Fibroblast of skin of abdomen (primary cell): ENCODE results near the gene RUNDC1.
"Not testable (repeated sequence)": the region's sequence is repeated elsewhere in the genome, so short reads cannot be mapped to it uniquely, and the experiment has no call there.

Experiments used
- DNase-seq: peaks from one replicate; pipeline ENCODE4 v3.0.0-alpha.2; 2013

The RUNDC1 gene

DNA sequence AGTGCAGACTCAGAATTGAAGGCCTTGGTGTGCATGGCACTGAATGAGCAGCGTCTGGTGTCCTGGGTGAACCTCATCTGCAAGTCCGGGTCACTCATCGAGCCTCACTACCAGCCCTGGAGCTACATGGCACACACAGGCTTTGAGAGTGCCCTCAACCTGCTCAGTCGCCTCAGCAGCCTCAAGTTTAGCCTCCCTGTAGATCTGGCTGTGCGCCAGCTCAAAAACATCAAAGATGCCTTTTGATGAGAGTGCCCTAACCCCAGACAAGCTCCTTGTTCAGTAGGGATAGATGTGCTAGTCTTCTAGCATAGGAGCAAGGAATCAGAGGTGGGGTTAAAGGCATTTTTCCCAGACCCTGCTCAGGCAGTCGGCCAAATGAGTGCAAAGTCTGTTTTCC, 11.1 kb downstream of the RUNDC1 start:
- no peak for DNase-seq

DNA sequence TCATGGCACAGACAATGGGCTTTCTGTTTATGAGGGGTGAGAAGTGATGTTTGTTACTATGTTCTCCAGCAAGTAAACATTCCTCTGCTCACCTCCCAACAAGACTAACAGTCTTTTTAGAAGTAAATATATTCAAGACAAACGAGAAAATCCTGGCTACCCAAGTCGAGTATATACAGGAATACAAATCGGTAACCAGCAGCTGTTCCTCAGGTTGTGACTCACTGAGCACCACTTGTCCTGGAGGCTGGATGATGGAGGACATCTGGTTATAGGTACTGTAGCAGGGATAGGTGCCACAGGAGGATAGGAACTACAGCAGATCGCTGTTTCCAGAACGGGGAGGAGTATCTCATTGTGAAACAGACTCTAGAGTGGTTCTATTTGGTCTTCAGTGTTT, 12.5 kb downstream of the RUNDC1 start:
- no peak for DNase-seq

DNA sequence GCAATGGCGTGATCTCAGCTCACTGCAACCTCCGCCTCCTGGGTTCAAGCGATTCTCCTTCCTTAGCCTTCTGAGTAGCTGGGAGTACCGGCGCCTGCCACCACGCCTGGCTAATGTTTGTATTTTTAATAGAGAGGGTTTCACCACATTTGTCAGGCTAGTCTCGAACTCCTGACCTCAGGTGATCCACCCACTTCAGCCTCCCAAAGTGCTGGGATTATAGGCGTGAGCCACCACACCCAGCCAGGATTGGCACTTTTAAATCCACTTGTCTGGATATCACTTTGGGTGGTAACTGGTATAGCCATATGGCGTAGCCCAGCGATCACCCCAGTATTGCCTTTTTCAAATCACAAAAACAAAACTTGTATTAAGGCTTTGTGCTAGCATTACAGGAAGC, 13.5 kb downstream of the RUNDC1 start:
- not testable (repeated sequence) for DNase-seq

DNA sequence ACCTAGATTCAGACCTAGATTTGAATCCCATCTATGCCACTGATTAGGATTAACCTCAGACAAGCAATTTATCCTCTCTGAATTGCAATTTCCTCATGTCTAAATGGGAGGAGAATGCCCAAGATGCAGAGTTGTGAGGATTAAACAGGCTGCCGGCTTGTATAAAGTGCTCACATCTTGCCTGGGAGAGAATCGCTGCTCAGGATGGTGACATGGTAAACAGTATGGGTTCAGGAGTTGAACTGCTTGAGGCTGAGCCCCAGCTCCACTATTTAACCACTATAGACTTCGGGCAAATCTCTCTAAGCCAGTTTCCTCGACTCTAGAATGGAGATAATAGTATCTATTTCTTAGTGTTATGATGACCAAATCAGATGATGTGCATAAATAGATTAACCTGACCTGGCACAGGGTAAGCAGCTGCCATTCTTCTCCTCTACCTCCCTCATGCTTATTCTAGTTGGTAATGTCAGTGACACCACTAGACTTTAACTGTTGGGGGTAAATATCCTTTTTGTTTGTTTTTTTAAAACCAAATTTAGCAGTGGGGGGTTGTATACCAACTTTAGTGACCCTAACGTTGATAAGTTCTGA, 17.1 kb downstream of the RUNDC1 start:
- no peak for DNase-seq

DNA sequence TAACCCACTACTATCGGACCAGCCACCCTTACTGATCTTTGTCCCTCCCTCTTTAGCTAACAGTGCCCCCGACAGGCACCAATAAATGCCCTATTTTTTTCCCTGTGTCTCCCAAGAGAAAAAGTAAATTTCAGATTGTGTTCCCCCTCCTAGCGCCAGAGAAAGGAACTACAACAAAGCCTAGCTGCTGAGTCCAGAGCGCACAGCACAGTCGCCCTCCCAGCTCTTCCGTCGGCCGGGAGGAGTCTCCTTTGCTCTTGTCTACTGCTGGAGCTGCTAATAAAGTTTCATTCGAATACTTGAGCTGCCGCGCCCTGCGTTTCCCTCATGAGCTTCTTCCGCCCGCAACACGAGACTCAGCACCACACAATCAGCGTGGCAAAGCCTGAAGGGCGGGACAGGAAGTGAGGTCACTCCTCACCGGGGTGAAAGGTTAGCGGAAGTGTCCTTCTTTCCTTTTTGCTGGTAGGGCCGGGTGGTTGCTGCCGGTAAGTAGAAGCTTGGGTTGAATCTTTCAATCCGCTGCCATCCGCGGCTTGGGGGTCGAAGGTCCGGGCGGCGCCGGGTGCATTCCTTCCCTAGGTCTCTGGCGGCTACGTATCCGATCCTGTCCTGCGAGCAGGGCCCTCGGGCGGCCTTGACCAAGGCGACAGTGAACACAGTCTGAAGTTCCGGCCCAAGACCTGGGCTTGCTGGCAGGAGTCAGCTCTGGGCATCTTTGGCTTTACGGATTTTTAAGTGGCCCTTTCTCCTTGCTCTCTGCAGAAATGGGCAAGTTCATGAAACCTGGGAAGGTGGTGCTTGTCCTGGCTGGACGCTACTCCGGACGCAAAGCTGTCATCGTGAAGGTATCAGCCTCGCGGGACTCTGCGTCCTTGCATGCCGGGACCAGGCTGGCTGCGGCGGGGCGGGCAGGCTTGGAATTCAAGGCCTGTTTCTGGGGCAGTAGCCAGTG, 17.9 kb downstream of the RUNDC1 start, which contains the start of gene RPL27:
RPL27 (plus strand) TSS at position 436 of the 955 bp plus-strand sequence; CDS start at position 768, 332 bp downstream.
- DNase-seq = peak; percentile 100

DNA sequence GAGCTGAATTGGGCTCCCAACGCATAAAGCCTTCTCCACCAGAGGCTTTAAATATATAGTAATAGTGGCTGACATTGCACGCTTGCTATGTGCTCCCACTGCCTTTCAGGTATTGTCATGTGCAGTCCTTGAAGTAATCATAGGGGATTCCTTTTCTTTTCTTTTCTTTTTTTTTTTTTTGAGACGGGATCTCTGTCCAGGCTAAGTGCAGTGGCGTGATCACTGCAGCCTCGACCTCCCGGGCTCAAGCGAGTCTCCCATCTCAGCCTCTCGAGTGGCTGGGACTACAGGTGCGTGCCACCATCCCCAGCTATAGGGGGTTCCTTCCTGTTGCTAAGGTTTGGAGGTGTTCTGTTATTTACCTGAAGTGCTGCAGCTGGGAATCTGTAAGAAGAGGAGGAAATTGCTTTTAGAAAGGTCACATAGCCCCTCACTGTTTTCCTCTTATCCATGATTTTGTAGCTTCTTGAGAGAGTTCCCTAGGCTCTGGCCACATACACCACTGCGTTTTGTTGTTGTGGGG, 18.7 kb downstream of the RUNDC1 start:
- DNase-seq = no peak

DNA sequence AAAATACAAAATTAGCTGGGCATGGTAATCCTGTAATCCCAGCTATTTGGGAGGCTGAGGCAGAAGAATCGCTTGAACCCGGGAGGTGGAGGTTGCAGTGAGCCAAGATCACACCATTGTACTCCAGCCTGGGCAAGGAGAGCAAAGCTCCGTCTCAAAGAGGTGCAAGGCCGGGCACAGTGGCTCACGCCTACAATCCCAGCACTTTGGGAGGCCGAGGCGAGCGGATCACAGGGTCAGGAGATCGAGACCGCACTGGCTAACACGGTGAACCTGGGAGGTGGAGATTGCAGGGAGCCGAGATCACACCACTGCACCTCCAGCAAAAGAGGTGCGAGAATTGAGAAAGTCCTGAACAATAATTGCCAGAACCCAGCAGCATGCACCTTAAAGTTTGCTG, 20.5 kb downstream of the RUNDC1 start:
- not testable (repeated sequence) for DNase-seq

DNA sequence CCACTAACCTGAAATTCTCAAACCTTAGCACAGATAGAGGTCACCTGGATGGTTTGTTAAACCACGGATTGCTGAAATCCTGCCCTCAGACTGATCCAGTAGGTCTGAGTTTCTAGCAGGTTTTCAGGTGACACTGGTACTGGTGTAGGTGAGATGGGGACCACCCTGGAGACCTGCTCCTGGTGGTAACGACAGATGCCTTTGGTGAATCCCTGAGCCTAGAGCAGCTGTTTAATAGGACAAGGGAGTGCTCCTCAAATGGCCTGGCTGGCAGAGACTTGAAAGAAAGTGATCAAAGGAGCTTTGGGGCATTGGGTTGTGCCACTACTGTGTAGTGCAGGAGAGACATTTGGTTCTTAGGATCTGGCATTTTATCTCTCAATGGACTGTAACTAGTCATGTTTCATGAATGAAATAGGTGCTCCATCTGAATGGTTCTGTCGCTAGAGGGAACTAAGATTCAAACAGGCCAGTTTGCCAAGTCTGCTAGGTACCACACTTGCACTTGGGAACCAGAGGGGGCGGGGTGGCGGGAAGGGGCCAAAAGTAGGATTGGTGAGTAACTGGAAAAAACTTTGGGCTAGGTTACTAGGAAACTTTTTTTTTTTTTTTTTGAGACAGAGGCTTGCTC, 23.3 kb downstream of the RUNDC1 start:
- peak; percentile 48 for DNase-seq

DNA sequence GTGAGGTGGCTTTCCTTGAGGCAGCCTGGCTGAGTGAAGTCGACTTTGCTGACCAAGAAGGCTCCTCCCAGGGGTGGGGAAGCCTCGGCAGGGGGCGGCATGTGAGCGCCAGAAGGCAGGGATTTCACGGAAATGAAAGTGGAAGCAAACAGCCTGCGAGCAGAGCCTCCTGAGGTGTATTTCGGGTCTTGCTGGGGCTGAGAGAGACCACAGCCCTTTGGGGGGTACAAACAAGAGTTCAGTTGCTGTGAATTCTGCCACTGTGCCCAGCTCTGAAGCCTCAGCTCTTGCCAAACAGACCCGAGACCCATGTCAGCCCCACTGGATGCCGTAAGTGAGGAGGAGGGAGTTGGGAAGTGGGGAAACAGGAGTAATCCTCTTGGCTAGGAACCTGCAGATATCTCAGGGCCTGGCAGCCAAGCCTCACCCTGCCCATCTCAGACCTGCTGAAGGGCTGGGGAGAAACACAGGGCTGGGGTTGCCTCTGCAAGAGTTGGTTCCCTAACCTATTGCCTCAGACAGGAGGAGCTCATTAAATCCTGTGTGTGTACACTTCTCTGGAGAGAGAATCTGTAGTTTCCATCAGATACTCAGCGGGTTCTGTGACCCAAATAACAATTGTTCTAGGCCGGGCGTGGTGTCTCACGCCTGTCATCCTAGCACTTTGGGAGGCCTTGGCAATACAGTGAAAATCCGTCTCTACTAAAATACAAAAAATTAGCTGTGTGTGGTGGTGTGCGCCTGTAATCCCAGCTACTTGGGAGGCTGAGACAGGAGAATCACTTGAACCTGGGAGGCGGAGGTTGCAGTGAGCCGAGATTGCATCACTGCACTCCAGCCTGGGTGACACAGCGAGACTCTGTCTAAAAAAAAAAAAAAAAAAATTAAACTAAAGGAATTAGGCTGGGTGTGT, 26.5 kb downstream of the RUNDC1 start, which contains the start of gene IFI35:
IFI35 (plus strand) TSS at position 146 of the 913 bp plus-strand sequence; CDS start at position 310, 164 bp downstream.
- peak; percentile 80 for DNase-seq

DNA sequence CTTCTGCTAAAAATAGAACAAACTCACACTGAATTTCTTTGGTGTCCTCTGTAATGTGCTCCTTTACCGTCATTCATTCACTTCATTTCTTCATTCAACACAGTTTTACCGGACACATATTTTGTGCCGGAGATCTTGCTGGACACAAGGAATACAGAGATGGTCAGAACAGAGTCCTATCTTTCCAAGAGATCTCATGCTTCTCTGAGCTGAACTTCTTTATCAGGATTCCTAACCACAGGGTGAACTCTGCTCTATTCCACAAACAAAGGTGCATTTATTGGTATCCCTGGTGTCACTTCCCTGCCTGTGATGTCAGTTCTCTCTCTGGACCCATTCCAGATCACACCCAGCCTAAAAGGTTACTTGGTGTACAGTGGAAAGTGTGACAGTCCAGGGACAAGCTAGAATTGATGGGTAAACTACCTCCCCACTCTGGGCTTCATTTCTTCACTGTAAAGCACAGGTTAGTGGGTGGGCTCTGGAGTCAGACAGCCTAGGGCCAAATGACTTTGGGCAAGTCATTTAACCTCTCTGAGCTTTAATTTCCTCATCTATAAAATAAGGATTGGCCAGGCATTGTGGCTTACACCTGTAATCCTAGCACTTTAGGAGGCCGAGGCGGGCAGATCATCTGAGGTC, 30.4 kb downstream of the RUNDC1 start:
- DNase-seq = no peak

DNA sequence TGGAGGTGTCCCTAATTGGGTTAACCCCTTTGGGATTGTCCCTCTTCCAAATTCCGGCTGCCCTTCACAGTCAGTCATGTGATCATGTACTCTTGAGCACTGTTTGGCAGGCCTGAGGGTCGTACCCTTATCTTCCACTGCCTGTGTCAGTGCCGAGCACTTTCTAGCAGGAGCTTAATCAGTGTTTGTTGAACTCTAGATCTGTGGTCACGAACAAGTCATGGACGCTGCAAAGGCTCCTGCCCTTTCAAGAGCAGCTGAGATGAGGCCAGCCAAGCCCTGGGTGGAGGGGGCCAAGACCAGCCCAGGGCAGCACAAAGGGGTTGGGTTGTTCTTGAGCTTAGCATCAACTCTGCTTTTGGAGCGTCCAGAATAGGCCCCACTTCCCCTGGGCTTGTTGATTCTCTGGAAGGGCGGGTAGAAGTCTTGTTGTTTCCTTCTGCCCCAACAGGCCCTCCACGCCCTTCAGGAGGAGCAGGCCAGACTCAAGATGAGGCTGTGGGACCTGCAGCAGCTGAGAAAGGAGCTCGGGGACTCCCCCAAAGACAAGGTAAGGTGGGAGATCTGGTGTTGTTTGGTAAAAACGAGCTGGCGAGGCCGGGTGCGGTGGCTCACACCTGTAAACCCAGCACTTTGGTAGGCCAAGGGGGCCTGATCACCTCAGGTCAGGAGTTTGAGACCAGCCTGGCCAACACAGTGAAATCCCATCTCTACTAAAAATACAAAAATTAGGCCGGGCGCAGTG, 31.5 kb downstream of the RUNDC1 start:
- no peak for DNase-seq

DNA sequence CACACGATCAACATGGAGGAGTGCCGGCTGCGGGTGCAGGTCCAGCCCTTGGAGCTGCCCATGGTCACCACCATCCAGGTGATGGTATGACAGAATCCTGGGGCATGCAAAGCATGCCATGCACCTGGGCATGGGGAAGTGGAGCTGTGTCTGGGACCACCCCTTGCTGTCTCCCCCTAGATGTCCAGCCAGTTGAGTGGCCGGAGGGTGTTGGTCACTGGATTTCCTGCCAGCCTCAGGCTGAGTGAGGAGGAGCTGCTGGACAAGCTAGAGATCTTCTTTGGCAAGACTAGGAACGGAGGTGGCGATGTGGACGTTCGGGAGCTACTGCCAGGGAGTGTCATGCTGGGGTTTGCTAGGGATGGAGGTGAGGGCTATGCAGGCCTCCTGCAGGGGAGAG, 32.9 kb downstream of the RUNDC1 start:
- no peak for DNase-seq

DNA sequence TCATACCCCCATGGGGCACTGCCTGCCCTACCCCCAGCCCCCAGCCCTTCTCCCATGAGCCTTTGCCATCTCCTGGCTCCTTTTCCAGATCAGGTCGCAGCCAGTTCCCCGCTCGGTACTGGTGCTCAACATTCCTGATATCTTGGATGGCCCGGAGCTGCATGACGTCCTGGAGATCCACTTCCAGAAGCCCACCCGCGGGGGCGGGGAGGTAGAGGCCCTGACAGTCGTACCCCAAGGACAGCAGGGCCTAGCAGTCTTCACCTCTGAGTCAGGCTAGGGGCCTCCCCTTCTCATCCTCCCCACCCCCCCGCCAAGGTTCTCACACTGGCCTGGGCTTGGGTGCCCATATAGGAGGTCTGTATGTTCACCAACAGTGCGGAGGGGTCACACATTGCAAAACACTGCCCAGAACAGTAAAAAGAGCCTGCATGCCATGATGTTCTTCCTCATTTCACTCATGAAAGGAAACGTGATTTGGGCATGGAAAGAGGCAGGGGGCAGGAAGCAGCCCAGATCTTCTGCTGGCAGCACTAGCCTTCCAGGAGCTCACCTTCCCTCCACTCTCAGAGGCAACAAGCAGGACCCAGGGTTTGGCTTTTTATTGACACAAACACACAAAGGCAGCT, 33.8 kb downstream of the RUNDC1 start:
- no peak for DNase-seq

DNA sequence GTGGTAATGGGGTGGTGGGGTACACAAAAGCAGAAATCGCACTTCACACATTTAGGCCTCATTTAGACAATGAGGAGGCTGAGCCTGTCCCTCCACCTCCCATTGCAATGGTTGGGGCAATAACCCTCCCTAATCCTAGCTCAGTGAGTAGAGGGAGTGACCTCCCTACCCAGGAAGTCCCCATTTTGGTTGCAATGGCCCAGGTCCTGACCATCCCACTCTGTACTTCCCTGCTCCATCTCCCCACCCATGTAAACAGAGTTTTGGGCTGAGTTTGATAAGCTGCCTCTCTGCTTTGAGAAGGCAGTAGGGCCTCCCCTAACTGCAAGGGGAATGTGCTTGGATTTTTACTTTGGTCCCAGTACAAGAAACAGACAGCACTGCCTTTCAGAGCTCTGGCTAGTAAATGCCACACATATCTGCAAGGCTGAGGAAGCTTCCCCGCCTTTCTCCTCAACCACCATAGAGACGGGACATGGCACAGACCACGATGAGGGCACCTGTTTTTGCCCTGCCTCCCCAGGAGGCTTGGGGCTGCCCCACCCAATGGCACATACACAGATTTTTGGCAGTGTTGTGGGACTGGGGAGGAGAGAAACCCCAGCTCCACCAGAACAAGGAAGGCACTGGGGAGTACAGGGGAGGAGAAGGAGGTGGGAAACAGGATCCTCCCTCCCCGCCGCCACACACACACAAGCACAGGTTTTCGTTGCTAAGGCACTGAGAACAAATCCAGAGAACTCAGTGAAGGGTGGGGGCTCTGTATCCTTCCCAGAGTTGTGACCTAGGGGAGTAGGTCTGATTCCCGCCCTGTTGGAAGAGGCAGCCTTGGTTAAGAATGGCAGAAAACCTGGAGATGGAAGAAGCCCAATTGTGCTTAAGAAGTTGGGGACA, 34.5 kb downstream of the RUNDC1 start:
- DNase-seq = no peak

DNA sequence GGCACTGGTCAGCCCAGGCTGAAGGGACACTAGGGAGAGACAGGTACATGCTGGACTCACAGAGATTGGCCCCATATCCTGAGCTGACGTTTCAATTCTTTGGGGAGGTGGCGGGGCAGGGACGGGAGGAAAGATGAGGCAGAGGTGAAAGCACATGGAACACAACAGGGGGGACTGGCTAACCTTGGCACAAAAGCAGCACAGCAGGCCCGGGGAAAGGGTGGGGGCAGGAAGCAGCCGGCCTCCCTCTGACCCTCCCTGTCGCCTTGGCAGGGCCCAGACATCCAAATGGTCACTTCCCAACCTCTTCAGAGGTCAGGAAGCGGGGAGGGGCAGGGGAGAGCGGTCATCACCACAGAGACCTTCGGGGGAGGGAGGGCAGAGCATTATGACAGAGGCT, 35.2 kb downstream of the RUNDC1 start:
- no peak for DNase-seq

DNA sequence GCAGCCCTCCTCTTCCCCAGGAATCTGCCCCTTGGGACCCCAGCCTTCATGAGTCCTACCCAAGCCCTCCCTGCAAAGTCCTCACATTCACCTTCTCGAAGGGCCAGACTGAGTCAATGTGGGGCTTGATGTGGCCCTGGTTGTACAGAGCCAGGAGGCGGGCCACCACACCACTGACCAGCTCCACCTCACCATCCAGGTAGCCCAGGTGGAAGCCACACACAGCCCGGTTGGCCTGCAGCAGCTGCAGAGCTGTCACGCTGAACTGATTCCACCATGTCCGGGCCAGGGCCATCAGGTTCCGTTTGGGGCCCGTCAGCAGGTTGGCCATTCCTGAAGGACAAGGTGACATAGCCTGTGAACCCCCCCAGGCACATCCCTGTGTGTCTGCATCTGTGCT, 35.9 kb downstream of the RUNDC1 start:
- DNase-seq = no peak

DNA sequence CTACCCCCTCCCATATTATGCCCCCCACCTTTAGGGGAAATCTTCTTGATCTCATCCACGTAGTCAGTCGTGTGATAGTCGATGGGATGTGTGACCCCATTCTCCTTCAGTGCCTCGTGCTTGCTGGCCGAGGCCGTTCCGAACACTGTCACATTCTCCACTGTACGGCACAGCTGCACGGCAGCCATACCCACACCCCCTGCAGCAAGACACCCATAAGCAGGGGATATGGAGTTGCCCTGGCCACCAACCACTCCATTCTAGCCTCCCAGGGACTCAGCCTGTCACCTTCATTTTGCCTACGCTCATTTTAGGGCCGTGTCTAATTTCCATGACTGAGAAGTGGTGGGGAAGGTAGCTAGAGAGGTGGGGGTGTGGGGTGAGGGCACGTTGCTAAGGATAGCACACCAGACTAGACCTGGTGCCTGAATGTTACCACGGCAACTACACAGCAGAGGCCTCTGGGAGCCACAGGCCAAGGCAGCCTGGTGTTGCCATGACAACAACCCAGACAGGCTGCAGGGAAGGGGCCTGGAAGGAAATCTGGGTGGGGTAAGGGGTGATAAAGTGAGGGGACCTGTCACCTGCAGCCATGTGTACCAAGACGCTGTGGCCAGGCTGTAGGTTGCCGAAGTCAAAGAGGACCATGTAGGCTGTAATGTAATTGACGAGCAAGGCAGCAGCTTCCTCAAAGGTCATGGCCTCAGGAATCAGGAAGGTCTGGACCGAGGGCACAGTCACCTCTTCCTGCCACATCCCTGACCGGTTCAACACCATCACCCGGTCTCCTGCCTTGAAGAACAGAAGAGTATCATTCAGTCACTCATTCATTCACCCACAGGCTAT, 37.9 kb downstream of the RUNDC1 start:
- DNase-seq = no peak

DNA sequence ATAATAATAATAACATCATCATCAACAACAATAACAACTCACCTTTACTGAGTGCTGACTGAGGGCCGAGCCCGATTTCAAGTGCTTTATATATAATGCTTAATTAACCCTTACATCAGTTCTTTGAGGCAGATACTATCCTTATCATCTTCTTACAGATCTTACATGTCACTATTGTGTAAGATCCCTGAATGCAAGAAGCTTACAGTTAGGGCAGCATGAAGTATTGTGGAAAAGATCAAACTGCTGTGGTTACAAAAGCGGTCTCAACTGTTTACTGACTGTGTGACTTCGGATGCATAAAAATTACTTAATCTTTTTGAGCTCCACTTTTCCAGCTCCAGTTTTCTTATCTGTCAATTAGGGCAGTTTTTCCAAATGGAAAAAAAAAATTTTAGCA, 38.6 kb downstream of the RUNDC1 start:
- DNase-seq = no peak
